Transverse colon (tissue), 4 donors: ENCODE measurements around the gene TAS2R43. TPM values are rescaled to one million over a fixed set of nuclear protein-coding genes. Genes with fewer than 3 reads are reported as not detected.
"Not testable (repeated sequence)": the region's sequence is repeated elsewhere in the genome, so short reads cannot be mapped to it uniquely, and the experiment has no call there.

Experiments
- DNase-seq: peaks from one replicate; pipeline ENCODE4 v3.0.0-alpha.2; 2019
- H3K27ac ChIP-seq, 4 donors: fragments of 200-600 bp; sonication (generic); 2 replicates each; pipeline ENCODE4 v1.5.1; 2016 to 2018; ENCODE audit warnings: inconsistent platforms in 4 of 4
- H3K27me3 ChIP-seq: fragments of 200-600 bp; sonication (generic); 2 replicates; pipeline ENCODE4 v1.5.1; 2017; ENCODE audit warnings: inconsistent platforms
- H3K36me3 ChIP-seq, 4 donors: fragments of 200-600 bp; sonication (generic); 2 replicates each; pipeline ENCODE4 v1.5.1; 2017 to 2019; ENCODE audit warnings: inconsistent platforms in 4 of 4
- H3K4me1 ChIP-seq, 4 donors: fragments of 200-600 bp; sonication (generic); 2 replicates each; pipeline ENCODE4 v1.5.1; 2017 to 2020; ENCODE audit warnings: inconsistent platforms in 4 of 4
- H3K4me3 ChIP-seq, 4 donors: fragments of 200-600 bp; sonication (generic); 1 replicate in 1 of 4; 2 replicates in 3 of 4; pipeline versions ENCODE4 v1.5.1 to v1.6.1; 2017 to 2019; ENCODE audit warnings: inconsistent platforms in 4 of 4
- H3K9me3 ChIP-seq, 2 donors: fragments of 200-600 bp; sonication (generic); 2 replicates each; pipeline ENCODE4 v1.5.1; 2017 to 2019; ENCODE audit warnings: inconsistent platforms in 2 of 2
- EP300 ChIP-seq: sonication (generic); formaldehyde crosslinking; IDR thresholded peaks from one replicate; pipeline ENCODE4 v1.6.1; 2017; ENCODE audit warnings: antibody characterized with exemption, low read depth
- POLR2A ChIP-seq: fragments of 450-650 bp; IDR thresholded peaks from one replicate; pipeline ENCODE4 v1.6.1; 2016; ENCODE audit warnings: antibody characterized with exemption, mild to moderate bottlenecking, moderate library complexity
- POLR2AphosphoS5 ChIP-seq, 3 donors: sonication (generic); formaldehyde crosslinking; IDR thresholded peaks; one replicate each; pipeline ENCODE4 v1.6.1; 2016; ENCODE audit warnings: antibody characterized with exemption in 3 of 3
- WGBS, 2 donors: methylation state at CpG; one replicate each; pipeline ENCODE4 v1.1.5; 2018; ENCODE audit warnings: low coverage in 1 of 2; 5-methylcytosine and 5-hydroxymethylcytosine counted together
- in situ Hi-C, 4 donors: fragments of 200-750 bp; cut with MboI; loops; one replicate each; pipeline versions ENCODE4 v1.15.0 to v1.15.1; 2017; ENCODE audit warnings: low sequenced_read_pairs in 3 of 4, low pct_ligation_motif_present in 1 of 4, low pct_unique_long_range_greater_than_20kb in 1 of 4
- intact Hi-C: fragments of 100-400 bp; cut with DNase I; formaldehyde crosslinking; loops from one replicate; pipeline ENCODE4 v1.15.1; 2023; ENCODE audit warnings: low total_unique reads
- total RNA-seq, 4 donors: library from RNA; depleted of rRNA; stranded (reverse); fragments of >200 nt; gene quantifications; one replicate each; pipeline ENCODE4 v1.1.0, GENCODE V29; 2016
- TF ChIP-seq, protein P1 (sequence below), 5 experiments: fragments of 200-600 bp in 3 of 5; fragments of 450-650 bp in 2 of 5; sonication (generic) in 3 of 5; IDR thresholded peaks; 1 replicate in 2 of 5; 2 replicates in 3 of 5; pipeline ENCODE4 v1.5.1; 2016 to 2017; ENCODE audit warnings: antibody characterized with exemption in 5 of 5, inconsistent platforms in 3 of 5, mild to moderate bottlenecking in 2 of 5, moderate library complexity in 1 of 5

The TAS2R43 gene
- total RNA-seq, 4 donors from 2014 or later, result 2.5 to 5.6 (median 5.1) TPM; not detected in 1

DNA sequence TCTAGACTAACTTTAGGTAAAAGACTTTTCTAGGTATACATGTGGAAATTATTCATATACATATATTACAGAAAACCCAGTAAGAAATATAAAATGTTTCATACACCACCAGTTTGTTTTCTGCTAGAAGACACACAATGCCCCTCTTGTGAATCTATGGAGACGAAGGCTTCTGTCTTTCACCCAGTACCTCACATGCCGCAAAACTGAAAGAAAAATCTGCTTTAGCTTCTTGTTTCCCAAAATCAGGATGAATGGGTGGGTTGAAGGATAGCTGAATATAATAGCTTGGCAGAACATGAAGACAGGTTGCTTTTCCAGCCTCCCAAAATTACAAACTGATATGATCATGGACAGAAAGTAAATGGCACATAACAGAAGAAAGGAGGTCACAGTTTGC lies 41.0 kb upstream of the TAS2R43 start:
- Histone ChIP-seq H3K9me3 (no peaks in the 10 kb centered on the region), H3K36me3 (no peaks in the 10 kb centered on the region), H3K27me3 (no peaks in the 10 kb centered on the region), H3K4me1 (no peaks in the 10 kb centered on the region), H3K4me3 (no peak overlapping the region), H3K27ac (no peak overlapping the region)
- TF ChIP-seq EP300, result no peak
- no peak for TF ChIP-seq POLR2A
- TF ChIP-seq POLR2AphosphoS5 (IDR thresholded peaks at IDR 0.05), result no peak
- TF ChIP-seq, protein P1, sequence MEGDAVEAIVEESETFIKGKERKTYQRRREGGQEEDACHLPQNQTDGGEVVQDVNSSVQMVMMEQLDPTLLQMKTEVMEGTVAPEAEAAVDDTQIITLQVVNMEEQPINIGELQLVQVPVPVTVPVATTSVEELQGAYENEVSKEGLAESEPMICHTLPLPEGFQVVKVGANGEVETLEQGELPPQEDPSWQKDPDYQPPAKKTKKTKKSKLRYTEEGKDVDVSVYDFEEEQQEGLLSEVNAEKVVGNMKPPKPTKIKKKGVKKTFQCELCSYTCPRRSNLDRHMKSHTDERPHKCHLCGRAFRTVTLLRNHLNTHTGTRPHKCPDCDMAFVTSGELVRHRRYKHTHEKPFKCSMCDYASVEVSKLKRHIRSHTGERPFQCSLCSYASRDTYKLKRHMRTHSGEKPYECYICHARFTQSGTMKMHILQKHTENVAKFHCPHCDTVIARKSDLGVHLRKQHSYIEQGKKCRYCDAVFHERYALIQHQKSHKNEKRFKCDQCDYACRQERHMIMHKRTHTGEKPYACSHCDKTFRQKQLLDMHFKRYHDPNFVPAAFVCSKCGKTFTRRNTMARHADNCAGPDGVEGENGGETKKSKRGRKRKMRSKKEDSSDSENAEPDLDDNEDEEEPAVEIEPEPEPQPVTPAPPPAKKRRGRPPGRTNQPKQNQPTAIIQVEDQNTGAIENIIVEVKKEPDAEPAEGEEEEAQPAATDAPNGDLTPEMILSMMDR (IDR thresholded peaks at IDR 0.05), result no peak
- no peak for DNase-seq
- 100% methylated on average over 2 of the region's 2 CpGs for WGBS, 2 donors
- intact Hi-C loops, result no loop called here
- in situ Hi-C loops, result no loop called here

DNA sequence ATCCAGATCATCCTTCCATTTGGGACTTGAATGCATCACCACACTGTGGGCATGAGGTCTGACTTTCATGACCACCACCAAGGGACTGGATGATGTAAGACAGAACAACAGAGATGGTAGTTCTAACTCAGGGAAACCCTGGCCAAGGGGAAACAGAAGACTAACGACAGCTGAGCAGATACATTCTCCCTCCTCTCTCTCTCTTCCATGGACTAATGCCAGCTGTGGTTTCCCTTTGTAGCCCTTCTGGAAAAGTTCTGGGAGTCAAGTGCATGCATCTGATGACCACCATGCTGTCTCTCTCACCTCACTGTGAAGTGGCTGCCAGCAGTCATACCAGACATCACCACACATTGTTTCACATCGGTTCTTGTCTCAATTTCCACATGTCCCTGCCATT lies 38.9 kb upstream of the TAS2R43 start:
- DNase-seq, result no peak

DNA sequence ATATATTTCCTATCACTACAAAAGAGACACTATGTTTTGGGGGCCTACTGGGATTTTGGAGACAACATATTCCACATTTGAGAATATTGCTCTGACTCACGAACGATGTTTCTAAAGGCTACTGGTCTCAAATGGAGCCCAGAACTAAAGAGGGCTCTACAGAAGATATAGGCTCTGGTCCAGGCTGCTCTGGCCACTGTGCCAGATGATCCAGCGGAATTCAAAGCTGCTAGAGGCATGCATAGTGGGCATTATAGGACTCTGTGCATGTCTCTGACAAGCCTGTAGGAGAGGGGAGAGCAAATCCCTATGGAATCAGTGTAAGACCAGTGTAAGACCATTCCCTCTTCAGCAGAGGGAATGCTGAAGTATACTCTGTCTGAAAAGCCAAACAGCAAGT lies 38.3 kb upstream of the TAS2R43 start:
- Histone ChIP-seq H3K27ac (no peak overlapping the region), H3K9me3 (no peaks in the 10 kb centered on the region), H3K27me3 (no peaks in the 10 kb centered on the region), H3K4me1 (no peaks in the 10 kb centered on the region), H3K36me3 (no peaks in the 10 kb centered on the region), H3K4me3 (no peak overlapping the region)
- DNase-seq, result no peak
- in situ Hi-C loops, result no loop called here
- TF ChIP-seq, protein P1 (IDR thresholded peaks at IDR 0.05), result no peak
- TF ChIP-seq POLR2A, result no peak
- no peak for TF ChIP-seq EP300
- TF ChIP-seq POLR2AphosphoS5 (IDR thresholded peaks at IDR 0.05), result no peak
- WGBS, 2 donors, result 93 to 95% methylated on average over 2 to 3 of the region's 3 CpGs
- intact Hi-C loops, result no loop called here

More for the DNA sequence above, 38.9 kb upstream of the TAS2R43 start:
- H3K4me1 ChIP-seq, result no peaks in the 10 kb centered on the region
- in situ Hi-C loops (no loop called here), intact Hi-C loops (no loop called here)
- no peak overlapping the region for H3K27ac ChIP-seq
- TF ChIP-seq EP300 (no peak), POLR2A (no peak), POLR2AphosphoS5 (IDR thresholded peaks at IDR 0.05) (no peak)
- TF ChIP-seq, protein P1 (IDR thresholded peaks at IDR 0.05), result no peak
- no peaks in the 10 kb centered on the region for H3K27me3 ChIP-seq
- no peak overlapping the region for H3K4me3 ChIP-seq
- H3K9me3 ChIP-seq, result no peaks in the 10 kb centered on the region
- no peaks in the 10 kb centered on the region for H3K36me3 ChIP-seq
- 73% methylated on average over 2 of the region's 2 CpGs; no CpG with 5 or more reads in 1 of the 2 donors for WGBS, 2 donors

DNA sequence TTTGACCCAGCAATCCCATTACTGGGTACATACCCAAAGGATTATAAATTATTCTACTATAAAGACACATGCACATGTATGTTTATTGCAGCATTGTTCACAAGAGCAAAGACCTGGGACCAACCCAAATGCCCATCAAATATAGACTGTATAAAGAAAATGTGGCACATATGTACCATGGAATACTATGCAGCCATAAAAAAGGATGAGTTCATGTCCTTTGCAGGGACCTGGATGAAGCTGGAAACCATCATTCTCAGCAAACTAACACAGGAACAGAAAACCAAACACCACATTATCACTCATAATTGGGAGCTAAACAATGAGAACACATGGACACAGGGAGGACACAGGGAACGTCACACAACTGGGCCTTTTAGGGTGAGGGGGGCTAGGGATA lies 22.0 kb upstream of the TAS2R43 start:
- Histone ChIP-seq H3K36me3 (peaks cover 0 to 15% (median 0%) of the 10 kb centered on the region in 4 donors), H3K9me3 (peaks cover 0 to 15% of the 10 kb centered on the region in 2 donors)
- 100% methylated on average over 1 of the region's 1 CpG for WGBS, 2 donors
- H3K4me1 ChIP-seq, H3K4me3 ChIP-seq, H3K27ac ChIP-seq, intact Hi-C loops, in situ Hi-C loops, H3K27me3 ChIP-seq, DNase-seq: not testable (repeated sequence)

DNA sequence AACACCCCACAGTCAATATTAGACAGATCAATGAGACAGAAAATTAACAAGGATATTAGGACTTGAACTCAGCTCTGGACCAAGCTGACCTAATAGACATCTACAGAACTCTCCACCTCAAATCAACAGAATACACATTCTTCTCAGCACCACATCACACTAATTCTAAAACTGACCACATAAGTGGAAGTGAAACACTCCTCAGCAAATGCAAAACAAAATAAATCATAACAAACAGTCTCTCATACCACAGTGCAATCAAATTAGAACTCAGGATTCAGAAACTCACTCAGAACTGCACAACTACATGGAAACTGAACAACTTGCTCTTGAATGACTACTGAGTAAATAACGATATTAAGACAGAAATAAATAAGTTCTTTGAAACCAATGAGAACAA lies 19.1 kb upstream of the TAS2R43 start:
- Histone ChIP-seq H3K36me3 (peaks cover 0 to 17% (median 0%) of the 10 kb centered on the region in 4 donors), H3K9me3 (peaks cover 0 to 15% of the 10 kb centered on the region in 2 donors)
- H3K27ac ChIP-seq, intact Hi-C loops, in situ Hi-C loops, H3K4me3 ChIP-seq, DNase-seq, H3K4me1 ChIP-seq, H3K27me3 ChIP-seq: not testable (repeated sequence)
- WGBS, 2 donors, result 80 to 81% methylated on average over 1 of the region's 1 CpG
